ENCODE measurements around the gene SH3BP1.

GRCh38 chr22:37680191-37680851 is 40.9 kb downstream of the SH3BP1 start:
- TF ChIP-seq TAF1 (IDR thresholded peaks at IDR 0.05; ENCODE audit: borderline replicate concordance, low read depth, low read length) (no peak), POLR2AphosphoS5 (IDR thresholded peaks at IDR 0.05; ENCODE audit: low read depth, low read length) (no peak)

Data from GM12892 (cell line).